ENCODE data around the gene OTUB2. TPM values are rescaled to one million over a fixed set of nuclear protein-coding genes. Genes with fewer than 3 reads are reported as not detected.

The OTUB2 gene
- total RNA-seq, 2 donors from 2014 or later, result 2.2 to 2.7 TPM

DNA sequence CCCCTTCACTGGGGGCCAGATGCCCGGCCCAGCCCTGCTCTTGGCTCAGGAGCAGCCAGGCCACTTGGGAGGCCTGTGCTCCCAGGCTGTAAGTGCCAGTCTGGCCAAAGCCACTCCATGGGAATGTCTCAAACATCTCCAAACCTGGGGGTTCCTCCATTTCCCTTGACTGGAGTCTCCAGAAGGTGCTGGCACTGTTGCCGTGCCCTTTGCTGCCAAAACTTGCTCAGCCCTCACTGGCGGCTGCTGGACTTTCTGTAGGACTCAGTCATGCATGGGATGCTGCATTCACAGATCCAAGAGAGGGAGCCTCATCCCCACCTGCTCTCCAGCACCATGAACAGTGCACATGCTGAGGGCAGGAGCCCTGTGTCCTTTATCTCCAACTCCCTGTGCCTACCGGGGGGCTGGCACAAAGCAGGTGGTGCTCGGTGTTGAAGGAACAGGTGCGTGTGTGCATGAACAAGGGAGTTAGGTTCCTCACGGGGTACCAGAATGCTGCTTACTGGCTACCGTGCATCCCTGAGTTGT lies 9.6 kb upstream of the OTUB2 start:
- TF ChIP-seq, protein P1, sequence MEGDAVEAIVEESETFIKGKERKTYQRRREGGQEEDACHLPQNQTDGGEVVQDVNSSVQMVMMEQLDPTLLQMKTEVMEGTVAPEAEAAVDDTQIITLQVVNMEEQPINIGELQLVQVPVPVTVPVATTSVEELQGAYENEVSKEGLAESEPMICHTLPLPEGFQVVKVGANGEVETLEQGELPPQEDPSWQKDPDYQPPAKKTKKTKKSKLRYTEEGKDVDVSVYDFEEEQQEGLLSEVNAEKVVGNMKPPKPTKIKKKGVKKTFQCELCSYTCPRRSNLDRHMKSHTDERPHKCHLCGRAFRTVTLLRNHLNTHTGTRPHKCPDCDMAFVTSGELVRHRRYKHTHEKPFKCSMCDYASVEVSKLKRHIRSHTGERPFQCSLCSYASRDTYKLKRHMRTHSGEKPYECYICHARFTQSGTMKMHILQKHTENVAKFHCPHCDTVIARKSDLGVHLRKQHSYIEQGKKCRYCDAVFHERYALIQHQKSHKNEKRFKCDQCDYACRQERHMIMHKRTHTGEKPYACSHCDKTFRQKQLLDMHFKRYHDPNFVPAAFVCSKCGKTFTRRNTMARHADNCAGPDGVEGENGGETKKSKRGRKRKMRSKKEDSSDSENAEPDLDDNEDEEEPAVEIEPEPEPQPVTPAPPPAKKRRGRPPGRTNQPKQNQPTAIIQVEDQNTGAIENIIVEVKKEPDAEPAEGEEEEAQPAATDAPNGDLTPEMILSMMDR (IDR thresholded peaks at IDR 0.05), result no peak
- no peaks in the 10 kb centered on the region for H3K4me1 ChIP-seq
- intact Hi-C loops (cut with DNase I), result no loop called here

DNA sequence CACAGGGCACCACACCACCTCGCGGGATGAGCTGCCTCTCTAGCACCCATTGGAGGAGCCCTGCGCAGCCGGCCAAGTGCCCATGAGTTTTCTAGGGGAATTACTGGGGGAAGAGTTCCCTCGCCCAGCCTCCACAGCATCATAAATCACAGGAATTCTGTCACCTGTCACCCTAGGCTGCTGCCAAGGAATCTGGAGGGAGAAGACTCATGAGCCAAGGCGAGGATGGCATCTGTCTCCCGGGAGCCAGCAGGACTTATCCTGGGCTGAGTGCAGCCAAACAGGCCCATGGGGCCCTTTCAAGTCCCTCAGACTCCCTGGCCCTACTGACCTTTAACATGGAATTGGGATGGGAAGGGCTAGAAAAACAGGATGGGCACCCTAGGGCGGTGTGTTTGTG lies 7.8 kb upstream of the OTUB2 start:
- intact Hi-C loops (cut with DNase I), result no loop called here

More for the DNA sequence above, 9.6 kb upstream of the OTUB2 start:
- Histone ChIP-seq H3K4me3 (no peak overlapping the region), H3K9ac (ENCODE audit: low read depth in 2 of 2, low read length in 2 of 2) (no peak overlapping the region), H3K9me3 (no peaks in the 10 kb centered on the region), H3K27me3 (no peaks in the 10 kb centered on the region), H3K36me3 (no peaks in the 10 kb centered on the region), H3K27ac (no peak overlapping the region)
- DNase-seq, result no peak

DNA sequence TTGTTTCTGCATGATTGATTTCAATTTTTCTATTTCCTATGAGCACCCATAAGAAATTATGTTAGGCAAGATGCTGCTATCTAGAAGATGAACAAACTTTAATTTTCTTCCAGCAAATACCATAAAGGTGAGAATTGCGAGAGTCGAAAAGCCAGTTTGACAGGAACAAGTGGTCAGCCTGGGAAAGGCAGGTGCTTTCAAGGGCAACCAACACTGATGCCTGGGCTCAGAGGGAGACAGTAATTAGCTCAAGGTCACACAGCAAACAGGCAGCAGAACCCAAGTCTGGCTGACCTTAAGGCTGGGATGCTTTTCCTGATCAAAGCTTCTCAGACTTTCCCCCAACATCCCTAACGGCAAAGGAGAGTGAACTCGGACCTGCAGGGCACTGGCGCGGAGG lies 6.8 kb upstream of the OTUB2 start:
- DNase-seq, result no peak
- no peaks in the 10 kb centered on the region for H3K4me1 ChIP-seq
- H3K4me3 ChIP-seq, result no peak overlapping the region
- no peaks in the 10 kb centered on the region for H3K27me3 ChIP-seq
- H3K9ac ChIP-seq (ENCODE audit: low read depth in 2 of 2, low read length in 2 of 2), result no peak overlapping the region
- intact Hi-C loops (cut with DNase I), result no loop called here
- H3K9me3 ChIP-seq, result no peaks in the 10 kb centered on the region
- TF ChIP-seq, protein P1 (IDR thresholded peaks at IDR 0.05), result no peak
- H3K36me3 ChIP-seq, result no peaks in the 10 kb centered on the region
- no peak overlapping the region for H3K27ac ChIP-seq

More for the DNA sequence above, 7.8 kb upstream of the OTUB2 start:
- DNase-seq, result no peak
- H3K36me3 ChIP-seq, result no peaks in the 10 kb centered on the region
- no peaks in the 10 kb centered on the region for H3K9me3 ChIP-seq
- H3K27me3 ChIP-seq, result no peaks in the 10 kb centered on the region
- H3K27ac ChIP-seq, result no peak overlapping the region
- H3K9ac ChIP-seq (ENCODE audit: low read depth in 2 of 2, low read length in 2 of 2), result no peak overlapping the region
- H3K4me1 ChIP-seq, result no peaks in the 10 kb centered on the region
- H3K4me3 ChIP-seq, result no peak overlapping the region
- TF ChIP-seq, protein P1 (IDR thresholded peaks at IDR 0.05), result no peak

DNA sequence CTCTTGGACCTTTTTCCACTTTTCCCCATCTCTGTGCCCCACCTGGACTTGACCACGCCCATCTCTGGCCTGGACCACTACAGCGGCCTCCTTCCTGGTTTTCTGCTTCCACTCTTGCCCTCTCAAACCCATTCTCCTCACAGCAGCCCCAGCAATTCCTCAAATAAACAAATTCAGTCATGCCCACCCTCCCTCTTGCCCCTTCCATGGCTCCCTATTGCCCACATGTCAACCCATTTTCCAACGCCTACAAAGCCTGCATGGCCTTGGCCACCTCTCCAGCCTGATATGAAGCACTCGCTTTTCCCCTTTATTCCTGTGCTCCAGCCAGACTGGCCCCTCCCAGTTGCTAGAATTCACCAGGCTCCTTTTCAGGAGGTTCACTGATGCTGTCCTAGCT lies 5.9 kb upstream of the OTUB2 start:
- intact Hi-C loops (cut with DNase I), result no loop called here

DNA sequence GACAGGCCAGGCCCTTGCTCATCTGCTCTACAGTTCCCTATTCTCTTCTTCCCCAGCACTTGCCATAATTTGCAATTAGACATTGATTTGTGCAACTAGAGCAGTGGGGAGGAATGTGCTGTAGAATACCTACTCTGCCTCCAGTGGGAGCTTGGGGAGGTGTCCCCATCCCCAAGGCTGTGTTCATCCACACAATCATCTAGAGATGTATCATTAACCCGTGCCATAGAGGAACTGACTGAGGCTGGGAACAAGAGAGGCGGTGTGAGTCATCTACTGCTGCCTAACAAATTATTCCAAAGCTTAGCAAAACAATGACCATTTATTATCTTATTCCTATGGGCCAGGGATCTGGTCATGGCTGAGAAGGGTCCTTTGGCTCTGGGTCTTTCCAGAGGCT lies 5.1 kb upstream of the OTUB2 start:
- H3K4me3 ChIP-seq, result no peak overlapping the region
- no peaks in the 10 kb centered on the region for H3K27me3 ChIP-seq
- H3K36me3 ChIP-seq, result no peaks in the 10 kb centered on the region
- no peak overlapping the region for H3K27ac ChIP-seq
- no peak for DNase-seq
- TF ChIP-seq, protein P1 (IDR thresholded peaks at IDR 0.05), result no peak
- H3K4me1 ChIP-seq, result no peaks in the 10 kb centered on the region
- intact Hi-C loops (cut with DNase I), result no loop called here
- H3K9ac ChIP-seq (ENCODE audit: low read depth in 2 of 2, low read length in 2 of 2), result no peak overlapping the region
- no peaks in the 10 kb centered on the region for H3K9me3 ChIP-seq

More for the DNA sequence above, 5.9 kb upstream of the OTUB2 start:
- Histone ChIP-seq H3K4me1 (no peaks in the 10 kb centered on the region), H3K9me3 (no peaks in the 10 kb centered on the region), H3K4me3 (no peak overlapping the region), H3K27me3 (no peaks in the 10 kb centered on the region), H3K36me3 (no peaks in the 10 kb centered on the region), H3K9ac (ENCODE audit: low read depth in 2 of 2, low read length in 2 of 2) (no peak overlapping the region), H3K27ac (no peak overlapping the region)
- DNase-seq, result no peak
- TF ChIP-seq, protein P1 (IDR thresholded peaks at IDR 0.05), result no peak

Measured in colonic mucosa (tissue), 4 donors.